Sigmoid colon (tissue), 4 donors: ENCODE results near the gene MST1.

ENCODE experiments used
- CTCF ChIP-seq, 4 experiments: fragments of 450-650 bp in 3 of 4; fragments of 200-600 bp in 1 of 4; IDR thresholded peaks; one replicate each; pipeline ENCODE4 v1.5.1; 2016 to 2019; ENCODE audit warnings: antibody characterized with exemption in 4 of 4, mild to moderate bottlenecking in 3 of 4, moderate library complexity in 2 of 4
- EP300 ChIP-seq, 4 donors: sonication (generic); formaldehyde crosslinking; IDR thresholded peaks; one replicate each; pipeline ENCODE4 v1.6.1; 2017; ENCODE audit warnings: antibody characterized with exemption in 4 of 4
- POLR2A ChIP-seq, 2 donors: fragments of 450-650 bp; IDR thresholded peaks; one replicate each; pipeline ENCODE4 v1.6.1; 2016; ENCODE audit warnings: antibody characterized with exemption in 2 of 2, mild to moderate bottlenecking in 2 of 2, moderate library complexity in 2 of 2
- POLR2AphosphoS5 ChIP-seq, 4 donors: sonication (generic); formaldehyde crosslinking; IDR thresholded peaks; one replicate each; pipeline ENCODE4 v1.6.1; 2017; ENCODE audit warnings: antibody characterized with exemption in 4 of 4

- no peak for TF ChIP-seq POLR2A (IDR thresholded peaks at IDR 0.05)
- no peak for TF ChIP-seq CTCF (IDR thresholded peaks at IDR 0.05)
- TF ChIP-seq POLR2AphosphoS5 (IDR thresholded peaks at IDR 0.05) = no peak
- no peak for TF ChIP-seq EP300 (IDR thresholded peaks at IDR 0.05)
Measured at GRCh38 chr3:49700453-49701128, 11.3 kb upstream of the MST1 start.
